ENCODE results near the gene TIE1.

DNA sequence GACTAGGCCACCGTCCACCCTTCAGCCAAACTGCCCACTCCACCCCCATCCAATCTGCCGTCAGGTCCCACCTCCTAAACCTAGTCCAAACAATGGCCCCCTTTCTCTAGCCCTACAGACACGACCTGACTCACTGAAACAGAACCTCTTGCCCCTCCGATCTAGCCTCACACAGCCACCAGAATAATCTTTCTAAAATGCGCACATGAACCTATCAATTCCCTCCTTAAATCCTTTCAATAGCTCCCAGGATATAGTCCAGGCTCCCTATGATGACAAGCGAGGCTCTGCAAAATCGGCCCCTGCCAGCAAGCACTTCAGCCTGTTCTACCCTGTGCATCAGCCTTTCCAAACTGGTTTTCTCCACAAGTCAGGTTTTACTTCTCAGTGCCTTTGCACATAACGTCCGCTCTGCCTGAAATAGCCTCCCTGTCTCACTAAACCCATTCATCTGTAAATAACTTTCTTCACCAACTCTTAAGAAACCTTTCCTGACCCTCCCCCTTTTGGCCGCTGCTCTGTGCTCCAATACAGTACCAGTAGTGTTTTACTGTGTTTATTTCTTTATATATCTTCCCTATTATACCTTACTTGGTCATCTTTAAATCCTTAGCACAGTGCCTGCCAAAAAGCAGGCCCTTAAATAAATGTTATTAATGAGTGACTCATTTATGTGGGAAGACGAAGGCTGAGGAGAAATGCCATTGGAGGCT, 49.0 kb downstream of the TIE1 start:
- TF ChIP-seq, protein P1, sequence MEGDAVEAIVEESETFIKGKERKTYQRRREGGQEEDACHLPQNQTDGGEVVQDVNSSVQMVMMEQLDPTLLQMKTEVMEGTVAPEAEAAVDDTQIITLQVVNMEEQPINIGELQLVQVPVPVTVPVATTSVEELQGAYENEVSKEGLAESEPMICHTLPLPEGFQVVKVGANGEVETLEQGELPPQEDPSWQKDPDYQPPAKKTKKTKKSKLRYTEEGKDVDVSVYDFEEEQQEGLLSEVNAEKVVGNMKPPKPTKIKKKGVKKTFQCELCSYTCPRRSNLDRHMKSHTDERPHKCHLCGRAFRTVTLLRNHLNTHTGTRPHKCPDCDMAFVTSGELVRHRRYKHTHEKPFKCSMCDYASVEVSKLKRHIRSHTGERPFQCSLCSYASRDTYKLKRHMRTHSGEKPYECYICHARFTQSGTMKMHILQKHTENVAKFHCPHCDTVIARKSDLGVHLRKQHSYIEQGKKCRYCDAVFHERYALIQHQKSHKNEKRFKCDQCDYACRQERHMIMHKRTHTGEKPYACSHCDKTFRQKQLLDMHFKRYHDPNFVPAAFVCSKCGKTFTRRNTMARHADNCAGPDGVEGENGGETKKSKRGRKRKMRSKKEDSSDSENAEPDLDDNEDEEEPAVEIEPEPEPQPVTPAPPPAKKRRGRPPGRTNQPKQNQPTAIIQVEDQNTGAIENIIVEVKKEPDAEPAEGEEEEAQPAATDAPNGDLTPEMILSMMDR (IDR thresholded peaks at IDR 0.05 in 4 of 5, conservative IDR thresholded peaks at IDR 0.05 in 1 of 5), result no peak
- TF ChIP-seq POLR2A (IDR thresholded peaks at IDR 0.05), result no peak
